ENCODE measurements around the gene TAC3. TPM values are rescaled to one million over a fixed set of nuclear protein-coding genes. Genes with fewer than 3 reads are reported as not detected.

Gene TAC3
- total and polyA plus RNA-seq, 2 of the 8 experiments (the other 6 are each of a cell fraction or from before 2014, with no cell fraction given) = 9.7 to 45.3 TPM

DNA sequence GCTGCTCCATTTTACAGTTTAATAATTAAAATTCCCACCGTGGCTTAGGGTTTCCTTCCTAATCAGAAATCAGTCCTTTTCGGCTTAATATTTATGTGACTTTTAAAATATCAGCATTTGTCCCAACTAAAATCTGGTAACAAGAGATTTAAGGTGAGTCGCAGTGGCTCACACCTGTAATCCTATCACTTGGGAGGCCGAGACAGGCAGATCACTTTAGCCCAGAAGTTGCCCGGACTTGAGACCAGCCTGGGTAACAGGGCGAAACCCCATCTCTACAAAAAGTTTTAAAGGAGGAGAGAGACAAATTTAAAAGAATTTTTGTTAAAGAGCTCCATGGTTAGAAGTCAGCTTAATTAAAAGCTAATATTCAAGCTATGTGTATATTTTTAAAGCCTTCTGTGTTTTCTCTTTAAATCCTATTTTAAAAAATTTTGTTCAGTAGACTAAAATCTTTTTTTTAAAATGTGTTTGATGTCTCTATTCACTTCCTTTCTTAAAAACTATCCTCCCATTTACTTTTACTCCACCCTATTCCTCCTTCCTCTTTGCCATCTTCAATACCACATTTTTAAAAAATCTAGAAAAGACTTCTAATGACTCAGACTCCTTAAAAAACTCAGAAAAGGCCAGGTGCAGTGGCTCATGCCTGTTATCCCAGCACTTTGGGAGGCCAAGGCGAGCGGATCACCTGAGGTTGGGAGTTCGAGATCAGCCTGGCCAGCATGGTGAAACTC lies 3.8 kb upstream of the TAC3 start:
- Histone ChIP-seq H4K8ac (ENCODE audit: extremely low read depth, insufficient read depth, low read length) (no peak overlapping the region), H3K4ac (replicated peaks; ENCODE audit: insufficient read length, low read depth, low read length) (no peak overlapping the region), H2BK12ac (ENCODE audit: low read depth, low read length) (no peak overlapping the region), H3K4me2 (ENCODE audit: insufficient read depth in 1 of 2, low read depth in 2 of 2, low read length in 2 of 2) (no peak overlapping the region), H3K56ac (replicated peaks; ENCODE audit: insufficient read length, low read depth, low read length) (no peak overlapping the region), H2BK5ac (ENCODE audit: low read depth, low read length) (no peak overlapping the region), H3K23ac (ENCODE audit: insufficient read length) (no peak overlapping the region), H3K27ac (ENCODE audit: low read depth, low read length) (no peak overlapping the region), H4K20me1 (replicated peaks in 1 of 2; ENCODE audit: control insufficient read depth in 1 of 2, insufficient read depth in 2 of 2, low read length in 2 of 2) (no peaks in the 10 kb centered on the region), H3K23me2 (ENCODE audit: low read depth, low read length) (no peaks in the 10 kb centered on the region; the same call in 1 of the 2 replicates), H3K4me1 (replicated peaks in 1 of 4; ENCODE audit: control insufficient read depth in 3 of 4, insufficient read depth in 4 of 4, low read length in 3 of 4) (peaks cover 4 to 9% (median 4%) of the 10 kb centered on the region in 4 experiments), H4K5ac (ENCODE audit: insufficient read length, low read depth, low read length) (no peak overlapping the region), H3K36me3 (ENCODE audit: control insufficient read depth in 2 of 4, insufficient read depth in 4 of 4, low read length in 3 of 4) (no peaks in the 10 kb centered on the region), H3K14ac (ENCODE audit: insufficient read length) (no peak overlapping the region), H3K79me1 (ENCODE audit: low read depth, low read length) (no peaks in the 10 kb centered on the region), H2AFZ (ENCODE audit: low read length) (no peak overlapping the region), H3K9ac (replicated peaks in 1 of 4; ENCODE audit: extremely low read depth in 1 of 4, low read depth in 3 of 4, low read length in 3 of 4) (no peak overlapping the region), H3K9me3 (ENCODE audit: insufficient read depth in 2 of 2, low read depth in 1 of 2, low read length in 1 of 2) (no peaks in the 10 kb centered on the region), H2BK20ac (ENCODE audit: low read length) (no peak overlapping the region), H3K18ac (ENCODE audit: extremely low read depth, low read length) (no peak overlapping the region; the same call in 1 of the 2 replicates), H2BK120ac (replicated peaks; ENCODE audit: low read depth, low read length) (no peak overlapping the region), H3K79me2 (ENCODE audit: control insufficient read depth in 1 of 2, insufficient read depth in 2 of 2, low read length in 2 of 2) (no peaks in the 10 kb centered on the region), H3K4me3 (ENCODE audit: extremely low read depth in 1 of 4, insufficient read depth in 2 of 4, low read depth in 3 of 4, low read length in 4 of 4) (no peak overlapping the region), H4K91ac (replicated peaks; ENCODE audit: insufficient read length, low read length) (no peak overlapping the region), H2BK15ac (ENCODE audit: low read length) (no peak overlapping the region), H3K27me3 (replicated peaks in 1 of 4; ENCODE audit: control insufficient read depth in 3 of 4, extremely low read depth in 1 of 4, insufficient read depth in 3 of 4, low read length in 3 of 4) (no peaks in the 10 kb centered on the region), H2AK5ac (ENCODE audit: low read depth, low read length) (no peak overlapping the region)
- no peak for FAIRE-seq
- ChIA-PET POLR2A (ENCODE audit: partially characterized antibody) (interaction anchor here (0.6 to 2.3 kb wide), 3 partner anchors 9 to 72 kb away, joined by 3 to 7 read pairs (median 4); no protein-coding TSS in a partner anchor), CTCF (ENCODE audit: partially characterized antibody) (interaction anchor here (0.8 to 10.1 kb wide), 8 partner anchors 9 to 72 kb away, joined by 3 to 95 read pairs (median 6); partner anchors contain the start of gene ZBTB39)
- DNase-seq (ENCODE audit: low read depth in 1 of 2, low spot score in 2 of 2) = no peak
- WGBS, 2 experiments (ENCODE audit: extremely low coverage in 1 of 2, insufficient coverage in 1 of 2, insufficient read length in 1 of 2, insufficient replicate concordance in 2 of 2, low coverage in 1 of 2, low lambda C conversion rate in 2 of 2, missing lambda C conversion rate in 1 of 2) = 88% methylated on average over 9 of the region's 9 CpGs; no CpG with 5 or more reads in 1 of the 2 experiments
- TF ChIP-seq YY1 (IDR thresholded peaks at IDR 0.05; ENCODE audit: low read depth, low read length) (no peak), SIRT6 (IDR thresholded peaks at IDR 0.05; ENCODE audit: low read length) (no peak), RFX5 (IDR thresholded peaks at IDR 0.05; ENCODE audit: borderline replicate concordance, low read depth, low read length) (no peak), TCF12 (IDR thresholded peaks at IDR 0.05; ENCODE audit: low read depth, low read length) (no peak), GTF2F1 (IDR thresholded peaks at IDR 0.05; ENCODE audit: borderline replicate concordance, low read depth, low read length) (no peak), KDM1A (IDR thresholded peaks at IDR 0.05; ENCODE audit: borderline replicate concordance, low read length) (no peak), SP4 (IDR thresholded peaks at IDR 0.05; ENCODE audit: low read length) (no peak), TEAD4 (IDR thresholded peaks at IDR 0.05; ENCODE audit: low read depth, low read length) (no peak), RXRA (IDR thresholded peaks at IDR 0.05; ENCODE audit: insufficient read depth, low read depth, low read length) (no peak), SUZ12 (IDR thresholded peaks at IDR 0.05; ENCODE audit: low read length) (no peak), ASH2L (IDR thresholded peaks at IDR 0.05; ENCODE audit: low read length) (no peak)
- TF ChIP-seq, protein P1, sequence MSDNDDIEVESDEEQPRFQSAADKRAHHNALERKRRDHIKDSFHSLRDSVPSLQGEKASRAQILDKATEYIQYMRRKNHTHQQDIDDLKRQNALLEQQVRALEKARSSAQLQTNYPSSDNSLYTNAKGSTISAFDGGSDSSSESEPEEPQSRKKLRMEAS (IDR thresholded peaks at IDR 0.05) = no peak
- TF ChIP-seq, protein P2, sequence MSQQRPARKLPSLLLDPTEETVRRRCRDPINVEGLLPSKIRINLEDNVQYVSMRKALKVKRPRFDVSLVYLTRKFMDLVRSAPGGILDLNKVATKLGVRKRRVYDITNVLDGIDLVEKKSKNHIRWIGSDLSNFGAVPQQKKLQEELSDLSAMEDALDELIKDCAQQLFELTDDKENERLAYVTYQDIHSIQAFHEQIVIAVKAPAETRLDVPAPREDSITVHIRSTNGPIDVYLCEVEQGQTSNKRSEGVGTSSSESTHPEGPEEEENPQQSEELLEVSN (IDR thresholded peaks at IDR 0.05) = no peak

Data from H1 (cell line).